OCI-LY7 (cell line): ENCODE measurements around the gene SNX13. TPM values are rescaled to one million over a fixed set of nuclear protein-coding genes. Genes with fewer than 3 reads are reported as not detected.

Source experiments
- BruUV-seq: library from RNA; stranded (reverse); fragments of 400-500 nt; replicated peaks from 2 replicates; lab custom pipeline; 2021; lab: Mats Ljungman, UMichigan
- CTCF ChIA-PET: fragments of 300-600 bp; sonication (Branson Sonifier 250); formaldehyde crosslinking; loops from one replicate; lab custom pipeline; 2022; ENCODE audit warnings: antibody characterized with exemption; ENCODE audit not compliant: unreplicated experiment; lab: Charles Lee
- POLR2A ChIA-PET: fragments of 300-600 bp; sonication (Branson Sonifier 250); formaldehyde crosslinking; loops from one replicate; lab custom pipeline; 2022; ENCODE audit warnings: antibody characterized with exemption; lab: Charles Lee
- DNase-seq: peaks from one replicate; pipeline ENCODE4 v3.0.0-alpha.2; 2015; ENCODE audit warnings: low spot score
- H2AFZ ChIP-seq: fragments of 200-600 bp; sonication (generic), shearing (Covaris generic); 2 replicates; pipeline ENCODE4 v1.6.1; 2014; ENCODE audit warnings: mild to moderate bottlenecking, antibody characterized with exemption, low read length, moderate library complexity
- H3K27ac ChIP-seq: fragments of 200-600 bp; sonication (generic); 2 replicates; pipeline ENCODE4 v1.5.1; 2014; ENCODE audit warnings: mixed run types, low read depth, mild to moderate bottlenecking, moderate library complexity, low read length, inconsistent platforms; ENCODE audit not compliant: poor library complexity, severe bottlenecking
- H3K36me3 ChIP-seq: fragments of 200-600 bp; sonication (generic); 2 replicates; pipeline ENCODE4 v1.6.1; 2014; ENCODE audit warnings: mild to moderate bottlenecking, antibody characterized with exemption, low read length, moderate library complexity, mixed read lengths; ENCODE audit not compliant: insufficient read depth
- H3K4me1 ChIP-seq: fragments of 200-600 bp; sonication (generic); 2 replicates; pipeline ENCODE4 v1.5.1; 2014; ENCODE audit warnings: mild to moderate bottlenecking, low read length; ENCODE audit not compliant: insufficient read depth, poor library complexity, severe bottlenecking
- H3K4me2 ChIP-seq: fragments of 200-600 bp; sonication (generic); 2 replicates; pipeline ENCODE4 v1.6.1; 2014; ENCODE audit warnings: mild to moderate bottlenecking, low read length
- H3K4me3 ChIP-seq: fragments of 200-600 bp; sonication (generic); 2 replicates; pipeline ENCODE4 v1.5.1; 2014; ENCODE audit warnings: mild to moderate bottlenecking, low read depth, low read length; ENCODE audit not compliant: poor library complexity, severe bottlenecking
- H3K79me2 ChIP-seq: fragments of 200-600 bp; sonication (generic); 2 replicates; pipeline ENCODE4 v1.6.1; 2016; ENCODE audit warnings: low read depth, mild to moderate bottlenecking, low read length, moderate library complexity, mixed read lengths; ENCODE audit not compliant: insufficient read depth
- H3K9me2 ChIP-seq: fragments of 200-600 bp; sonication (generic); 2 replicates; pipeline ENCODE4 v1.6.1; 2016; ENCODE audit warnings: mild to moderate bottlenecking, low read length, mixed read lengths; ENCODE audit not compliant: insufficient read depth
- H3K9me3 ChIP-seq: fragments of 200-600 bp; sonication (generic); 2 replicates; pipeline ENCODE4 v1.6.1; 2014; ENCODE audit warnings: mild to moderate bottlenecking, mixed run types, low read length, mixed read lengths
- H4K20me1 ChIP-seq: fragments of 200-600 bp; sonication (generic); 2 replicates; pipeline ENCODE4 v1.6.1; 2014; ENCODE audit warnings: mild to moderate bottlenecking, antibody characterized with exemption, low read length, moderate library complexity, mixed read lengths; ENCODE audit not compliant: insufficient read depth
- CTCF ChIP-seq: fragments of 200-600 bp; sonication (generic); conservative IDR thresholded peaks from 2 replicates; pipeline ENCODE4 v1.5.1; 2014; ENCODE audit warnings: mild to moderate bottlenecking, antibody characterized with exemption, low read length, moderate library complexity, mixed read lengths
- EZH2phosphoT487 ChIP-seq: fragments of 200-600 bp; sonication (generic); IDR thresholded peaks from 2 replicates; pipeline ENCODE4 v1.6.1; 2018; ENCODE audit warnings: low read depth, borderline replicate concordance, mild to moderate bottlenecking, mixed run types, antibody characterized with exemption, low read length, moderate library complexity, mixed read lengths
- intact Hi-C: fragments of 100-400 bp; cut with micrococcal nuclease; formaldehyde crosslinking; loops from one replicate; pipeline ENCODE4 v1.10.0; 2022; ENCODE audit not compliant: unreplicated experiment
- total RNA-seq, 2 experiments: library from RNA; depleted of rRNA in 1 of 2; stranded (reverse); fragments of >200 nt in 1 of 2; shearing (Covaris generic) in 1 of 2; gene quantifications; 2 replicates each; pipeline ENCODE4 v1.2.3, GENCODE V29; 2014 to 2022

Gene SNX13
- total RNA-seq, 2 experiments from 2014 or later = 20.0 to 32.6 TPM

DNA sequence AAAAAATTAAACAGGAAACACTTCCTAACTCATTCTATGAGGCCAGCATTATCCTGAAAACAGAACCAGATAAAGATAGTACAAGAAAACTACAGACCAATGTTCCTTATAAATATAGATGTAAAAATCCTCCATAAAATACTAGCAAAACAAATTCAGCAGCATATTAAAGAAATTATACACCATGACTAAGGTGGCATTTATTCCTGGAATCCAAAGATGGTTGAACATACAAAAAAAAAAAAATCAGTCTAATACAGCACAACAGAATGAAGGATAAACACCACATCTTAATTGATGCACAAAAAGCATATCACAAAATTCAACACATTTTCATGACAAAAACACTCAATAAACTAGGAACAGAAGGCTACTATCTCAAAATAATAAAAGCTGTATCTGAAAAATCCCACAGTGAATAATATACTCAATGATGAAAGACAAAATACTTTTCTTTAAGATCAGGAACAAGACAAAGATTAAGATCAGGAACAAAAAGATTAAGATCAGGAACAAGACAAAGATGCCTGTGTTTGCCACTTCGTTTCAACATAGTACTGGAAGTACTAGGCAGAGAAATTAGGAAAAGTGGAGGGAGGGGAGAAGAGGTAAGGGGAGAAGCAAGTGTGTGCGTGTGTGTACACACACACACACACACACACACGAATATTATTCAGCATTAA is 95.6 kb downstream of the SNX13 start:
- no peak for DNase-seq
- no peaks in the 10 kb centered on the region for H3K79me2 ChIP-seq
- H3K9me3 ChIP-seq = no peaks in the 10 kb centered on the region
- no peak overlapping the region for H2AFZ ChIP-seq
- no TSS peak for BruUV-seq
- peaks cover 20% of the 10 kb centered on the region for H3K36me3 ChIP-seq
- intact Hi-C loops = no loop called here
- no peak for TF ChIP-seq CTCF
- no peak for TF ChIP-seq EZH2phosphoT487
- H3K4me2 ChIP-seq = no peak overlapping the region
- H3K9me2 ChIP-seq = no peaks in the 10 kb centered on the region
- no peak overlapping the region for H3K27ac ChIP-seq
- ChIA-PET POLR2A (no interaction called here), CTCF (no interaction called here)
- no peak overlapping the region for H3K4me3 ChIP-seq
- H3K4me1 ChIP-seq = no peaks in the 10 kb centered on the region
- no peaks in the 10 kb centered on the region for H4K20me1 ChIP-seq

DNA sequence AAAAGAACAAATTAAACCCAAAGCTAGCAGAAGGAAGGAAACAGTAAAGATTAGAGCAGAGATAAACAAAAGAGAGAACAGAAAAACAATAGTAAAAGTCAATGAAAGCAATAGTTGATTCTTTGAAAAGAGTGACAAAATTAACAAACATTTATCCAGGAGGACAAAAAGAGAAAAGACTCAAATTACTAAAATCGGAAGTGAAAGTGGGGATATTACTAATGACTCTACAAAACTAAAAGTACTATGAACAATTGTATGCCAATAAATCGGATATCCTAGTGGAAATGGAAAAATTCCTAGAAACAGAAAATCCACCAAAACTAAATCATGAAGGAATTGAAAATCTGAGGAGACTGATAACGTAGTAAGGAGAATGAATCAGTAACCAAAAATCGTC is 96.3 kb downstream of the SNX13 start:
- no peaks in the 10 kb centered on the region for H3K79me2 ChIP-seq
- CTCF ChIA-PET = no interaction called here
- H3K4me2 ChIP-seq = no peak overlapping the region
- peaks cover 21% of the 10 kb centered on the region for H3K36me3 ChIP-seq
- no peak for DNase-seq
- H2AFZ ChIP-seq = no peak overlapping the region
- POLR2A ChIA-PET = no interaction called here
- H3K9me3 ChIP-seq = no peaks in the 10 kb centered on the region
- no peak overlapping the region for H3K4me3 ChIP-seq
- H3K27ac ChIP-seq = no peak overlapping the region
- TF ChIP-seq EZH2phosphoT487 (no peak), CTCF (no peak)
- H3K9me2 ChIP-seq = no peaks in the 10 kb centered on the region
- H4K20me1 ChIP-seq = no peaks in the 10 kb centered on the region
- intact Hi-C loops = no loop called here
- no peaks in the 10 kb centered on the region for H3K4me1 ChIP-seq
- BruUV-seq = no TSS peak

GRCh38 chr7:17843041-17843440 is 97.3 kb downstream of the SNX13 start:
- BruUV-seq = no TSS peak
- POLR2A ChIA-PET = no interaction called here
- DNase-seq = no peak
- H3K36me3 ChIP-seq = peaks cover 28% of the 10 kb centered on the region
- no peaks in the 10 kb centered on the region for H3K9me2 ChIP-seq
- TF ChIP-seq CTCF = no peak
- TF ChIP-seq EZH2phosphoT487 = no peak
- no peak overlapping the region for H3K4me3 ChIP-seq
- no peaks in the 10 kb centered on the region for H3K4me1 ChIP-seq
- no peak overlapping the region for H3K4me2 ChIP-seq
- intact Hi-C loops = no loop called here
- no peaks in the 10 kb centered on the region for H3K79me2 ChIP-seq
- no peaks in the 10 kb centered on the region for H4K20me1 ChIP-seq
- CTCF ChIA-PET = no interaction called here
- H3K9me3 ChIP-seq = no peaks in the 10 kb centered on the region
- no peak overlapping the region for H3K27ac ChIP-seq
- H2AFZ ChIP-seq = no peak overlapping the region
